CD4-positive, alpha-beta T cell (primary cell): ENCODE measurements around the gene ESR1. TPM values are rescaled to one million over a fixed set of nuclear protein-coding genes. Genes with fewer than 3 reads are reported as not detected.
"Not testable (repeated sequence)": the region's sequence is repeated elsewhere in the genome, so short reads cannot be mapped to it uniquely, and the experiment has no call there.

Experiments
- ATAC-seq: fragments of 200-7000 bp; cut with Tn5 transposase; one replicate; pipeline ENCODE4 v1.10.0; 2022; ENCODE audit warnings: mild to moderate bottlenecking; ENCODE audit not compliant: poor library complexity
- CTCF ChIA-PET: fragments of 350-600 bp; sonication (Branson Sonifier 250); formaldehyde crosslinking; loops from one replicate; lab custom pipeline; 2021; ENCODE audit warnings: antibody characterized with exemption, inconsistent platforms; lab: Charles Lee
- POLR2A ChIA-PET: fragments of 350-600 bp; sonication (Branson Sonifier 250); formaldehyde crosslinking; loops from one replicate; lab custom pipeline; 2021; ENCODE audit warnings: antibody characterized with exemption, inconsistent platforms; lab: Charles Lee
- DNase-seq, 14 experiments: peaks; one replicate each; pipeline ENCODE4 v3.0.0-alpha.2; 2013 to 2020; ENCODE audit warnings: mixed read lengths in 2 of 14
- H3K27ac ChIP-seq, 2 donors: one replicate each; pipeline versions ENCODE4 v1.5.1 to v1.7.0; 2013; ENCODE audit warnings: low read length in 2 of 2, low read depth in 1 of 2, mild to moderate bottlenecking in 1 of 2
- H3K27me3 ChIP-seq, 2 experiments: 1 replicate in 1 of 2; 2 replicates in 1 of 2; pipeline versions ENCODE4 v1.6.1 to v1.7.0; 2013; ENCODE audit warnings: low read length in 2 of 2, control low read depth in 1 of 2, mild to moderate bottlenecking in 1 of 2, moderate library complexity in 1 of 2; ENCODE audit not compliant: insufficient read depth in 2 of 2, control insufficient read depth in 1 of 2
- H3K36me3 ChIP-seq: one replicate; pipeline ENCODE4 v1.6.1; 2013; ENCODE audit warnings: low read length, control low read depth; ENCODE audit not compliant: insufficient read depth
- H3K4me1 ChIP-seq: one replicate; pipeline ENCODE4 v1.6.1; 2013; ENCODE audit warnings: low read length, control low read depth; ENCODE audit not compliant: insufficient read depth
- H3K4me3 ChIP-seq: one replicate; pipeline ENCODE4 v1.5.1; 2013; ENCODE audit warnings: mild to moderate bottlenecking, low read length, moderate library complexity
- H3K9me3 ChIP-seq, 2 experiments: 1 replicate in 1 of 2; 2 replicates in 1 of 2; pipeline versions ENCODE4 v1.6.1 to v1.7.0; 2013; ENCODE audit warnings: low read length in 2 of 2, mild to moderate bottlenecking in 2 of 2, control low read depth in 1 of 2, moderate library complexity in 1 of 2; ENCODE audit not compliant: control insufficient read depth in 1 of 2, insufficient read depth in 1 of 2
- H3K27ac Mint-ChIP-seq: one replicate; pipeline ENCODE4 v1.8.0; 2020; ENCODE audit warnings: mixed read lengths
- H3K27me3 Mint-ChIP-seq: one replicate; pipeline ENCODE4 v1.8.0; 2021; ENCODE audit warnings: mixed read lengths
- H3K36me3 Mint-ChIP-seq: one replicate; pipeline ENCODE4 v1.8.0; 2021; ENCODE audit warnings: low read depth, mixed read lengths
- H3K4me1 Mint-ChIP-seq: one replicate; pipeline ENCODE4 v1.8.0; 2021; ENCODE audit warnings: low read depth, mixed read lengths
- H3K4me3 Mint-ChIP-seq: one replicate; pipeline ENCODE4 v1.8.0; 2020; ENCODE audit warnings: mild to moderate bottlenecking, mixed read lengths
- H3K9me3 Mint-ChIP-seq: one replicate; pipeline ENCODE4 v1.8.0; 2020; ENCODE audit warnings: mixed read lengths
- CTCF ChIP-seq: fragments of 200-600 bp; IDR thresholded peaks from one replicate; pipeline ENCODE4 v1.8.0; 2022; ENCODE audit warnings: antibody characterized with exemption, mild to moderate bottlenecking
- intact Hi-C, 2 experiments: fragments of 100-400 bp; cut with DNase I in 1 of 2; cut with micrococcal nuclease in 1 of 2; formaldehyde crosslinking; loops; one replicate each; pipeline versions ENCODE4 v1.15.1 to v1.9.0; 2023 to 2025; cut with DNase I, micrococcal nuclease
- total RNA-seq, 174 experiments: library from RNA in 2 of 174; stranded (reverse) in 2 of 174; gene quantifications; one replicate each; pipeline ENCODE4 v1.2.3 and lab custom pipeline; 2021 to 2026

ESR1 gene
- total RNA-seq, 2 experiments from 2014 or later, result 2.6 to 2.8 TPM

- H3K27me3 Mint-ChIP-seq, result no peaks in the 10 kb centered on the region
- DNase-seq (no peak), ATAC-seq (no peak)
- H3K36me3 Mint-ChIP-seq, result peaks cover 21% of the 10 kb centered on the region
- no peak overlapping the region for H3K27ac Mint-ChIP-seq
- Histone ChIP-seq H3K4me3 (no peak overlapping the region), H3K36me3 (no peaks in the 10 kb centered on the region), H3K9me3 (no peaks in the 10 kb centered on the region), H3K27me3 (no peaks in the 10 kb centered on the region), H3K4me1 (no peaks in the 10 kb centered on the region), H3K27ac (no peak overlapping the region)
- H3K9me3 Mint-ChIP-seq, result peaks cover 9% of the 10 kb centered on the region
- H3K4me3 Mint-ChIP-seq, result no peak overlapping the region
- ChIA-PET CTCF (no interaction called here), POLR2A (no interaction called here)
- intact Hi-C loops, result no loop called here
- no peak for TF ChIP-seq CTCF
- no peaks in the 10 kb centered on the region for H3K4me1 Mint-ChIP-seq
These were observed 214.8 kb downstream of the ESR1 start for GRCh38 chr6:152022303-152022702.

DNA sequence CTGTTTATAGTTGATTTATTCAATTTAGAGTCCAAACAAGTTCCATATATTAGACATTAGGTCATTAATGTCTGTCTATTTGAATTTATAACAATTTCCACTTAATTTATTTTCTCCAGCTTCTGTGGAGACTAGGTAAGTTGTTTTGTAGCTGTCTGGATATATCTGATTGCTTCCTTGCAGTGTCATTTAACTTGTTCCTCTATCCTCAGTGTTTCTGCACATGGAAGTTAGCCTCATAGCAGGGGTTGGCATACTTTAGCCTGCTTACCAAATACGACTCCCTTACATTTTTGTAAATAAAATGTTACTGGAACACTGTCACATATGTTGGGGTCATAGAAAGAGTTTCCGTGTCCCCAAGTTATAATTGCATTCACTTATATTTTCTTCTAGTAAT, 216.1 kb downstream of the ESR1 start:
- H3K27ac ChIP-seq, result no peak overlapping the region
- no peak for ATAC-seq
- H3K4me3 ChIP-seq, result no peak overlapping the region
- H3K4me1 ChIP-seq, result no peaks in the 10 kb centered on the region
- Mint-ChIP-seq H3K27me3 (no peaks in the 10 kb centered on the region), H3K4me3 (no peak overlapping the region), H3K9me3 (peaks cover 9% of the 10 kb centered on the region), H3K27ac (no peak overlapping the region), H3K4me1 (no peaks in the 10 kb centered on the region), H3K36me3 (peaks cover 21% of the 10 kb centered on the region)
- no peak for TF ChIP-seq CTCF
- H3K36me3 ChIP-seq, result no peaks in the 10 kb centered on the region
- ChIA-PET POLR2A (no interaction called here), CTCF (no interaction called here)
- no peak for DNase-seq
- peaks cover 0 to 9% of the 10 kb centered on the region in 2 experiments for H3K9me3 ChIP-seq
- intact Hi-C loops, result no loop called here
- no peaks in the 10 kb centered on the region for H3K27me3 ChIP-seq

- CTCF ChIA-PET, result no interaction called here
- Histone ChIP-seq H3K36me3 (no peaks in the 10 kb centered on the region), H3K4me1 (no peaks in the 10 kb centered on the region), H3K27me3 (no peaks in the 10 kb centered on the region), H3K27ac (no peak overlapping the region), H3K4me3 (peak overlapping the region; percentile 6), H3K9me3 (peaks cover 0 to 9% of the 10 kb centered on the region in 2 experiments)
- H3K36me3 Mint-ChIP-seq, result peaks cover 16% of the 10 kb centered on the region
- no peak for TF ChIP-seq CTCF
- DNase-seq, result peak in 1 of 14 experiments; percentile 15
- H3K4me1 Mint-ChIP-seq, result no peaks in the 10 kb centered on the region
- intact Hi-C loops, result no loop called here
- no peak for ATAC-seq
- no peak overlapping the region for H3K4me3 Mint-ChIP-seq
- POLR2A ChIA-PET, result no interaction called here
- no peaks in the 10 kb centered on the region for H3K27me3 Mint-ChIP-seq
- peaks cover 6% of the 10 kb centered on the region for H3K9me3 Mint-ChIP-seq
- no peak overlapping the region for H3K27ac Mint-ChIP-seq
These were observed 218.8 kb downstream of the ESR1 start for GRCh38 chr6:152026291-152026690.

- H3K4me3 Mint-ChIP-seq, CTCF ChIA-PET, H3K27ac ChIP-seq, H3K27me3 ChIP-seq, H3K4me1 ChIP-seq, H3K27me3 Mint-ChIP-seq, H3K36me3 ChIP-seq, ATAC-seq, H3K9me3 Mint-ChIP-seq, H3K4me3 ChIP-seq, intact Hi-C loops, H3K9me3 ChIP-seq, H3K4me1 Mint-ChIP-seq, DNase-seq, H3K27ac Mint-ChIP-seq, POLR2A ChIA-PET: not testable (repeated sequence)
- peaks cover 12% of the 10 kb centered on the region for H3K36me3 Mint-ChIP-seq
These were observed 219.3 kb downstream of the ESR1 start for GRCh38 chr6:152026744-152027143.

GRCh38 chr6:152033765-152034164, 226.3 kb downstream of the ESR1 start:
- H3K36me3 ChIP-seq, H3K4me1 Mint-ChIP-seq, H3K36me3 Mint-ChIP-seq, CTCF ChIA-PET, H3K9me3 ChIP-seq, DNase-seq, ATAC-seq, H3K27me3 ChIP-seq, H3K27ac Mint-ChIP-seq, H3K27me3 Mint-ChIP-seq, H3K27ac ChIP-seq, POLR2A ChIA-PET, H3K4me3 Mint-ChIP-seq, intact Hi-C loops, H3K9me3 Mint-ChIP-seq, H3K4me1 ChIP-seq, H3K4me3 ChIP-seq: not testable (repeated sequence)
